Loucy (cell line): Measurements from ENCODE around the gene DLK1.

Experiments used
- H2AFZ ChIP-seq: fragments of 200-600 bp; sonication (generic); 2 replicates; pipeline ENCODE4 v1.6.0; 2016; ENCODE audit warnings: antibody characterized with exemption, mild to moderate bottlenecking, low read length, moderate library complexity
- H3F3A ChIP-seq: fragments of 200-600 bp; 2 replicates; pipeline ENCODE4 v1.6.0; 2016; ENCODE audit warnings: antibody characterized with exemption, low read depth, mild to moderate bottlenecking
- H3K27me3 ChIP-seq: fragments of 200-600 bp; sonication (generic); 2 replicates; pipeline ENCODE4 v1.6.1; 2014; ENCODE audit warnings: low read length, mild to moderate bottlenecking; ENCODE audit not compliant: insufficient read depth, poor library complexity, severe bottlenecking
- H3K36me3 ChIP-seq: fragments of 200-600 bp; sonication (generic); 2 replicates; pipeline ENCODE4 v1.6.1; 2016; ENCODE audit warnings: low read length; ENCODE audit not compliant: insufficient read depth
- H3K4me1 ChIP-seq: fragments of 200-600 bp; sonication (generic); 2 replicates; pipeline ENCODE4 v1.5.1; 2014; ENCODE audit warnings: low read length, mild to moderate bottlenecking; ENCODE audit not compliant: insufficient read depth, poor library complexity, severe bottlenecking
- H3K4me2 ChIP-seq: fragments of 200-600 bp; sonication (generic); 2 replicates; pipeline ENCODE4 v1.6.0; 2014; ENCODE audit warnings: antibody characterized with exemption, low read length, low read depth, mild to moderate bottlenecking; ENCODE audit not compliant: poor library complexity, severe bottlenecking
- H3K4me3 ChIP-seq: fragments of 200-600 bp; sonication (generic); 2 replicates; pipeline ENCODE4 v1.5.1; 2014; ENCODE audit warnings: low read length, mild to moderate bottlenecking, mixed read lengths; ENCODE audit not compliant: poor library complexity, severe bottlenecking
- H3K79me2 ChIP-seq: fragments of 200-600 bp; sonication (generic); 2 replicates; pipeline ENCODE4 v1.6.1; 2014; ENCODE audit warnings: low read length; ENCODE audit not compliant: insufficient read depth
- H3K9ac ChIP-seq: fragments of 200-600 bp; sonication (generic); 2 replicates; pipeline ENCODE4 v1.6.0; 2014; ENCODE audit warnings: mild to moderate bottlenecking, low read depth, low read length, moderate library complexity; ENCODE audit not compliant: poor library complexity, severe bottlenecking
- H3K9me2 ChIP-seq: fragments of 200-600 bp; sonication (generic); replicated peaks from 2 replicates; pipeline ENCODE4 v1.6.1; 2016; ENCODE audit warnings: low read depth, low read length, mixed read lengths
- H3K9me3 ChIP-seq: fragments of 200-600 bp; sonication (generic); 2 replicates; pipeline ENCODE4 v1.6.1; 2014; ENCODE audit warnings: mild to moderate bottlenecking, antibody characterized with exemption, low read length, low read depth; ENCODE audit not compliant: insufficient read depth
- H4K20me1 ChIP-seq: fragments of 200-600 bp; sonication (generic); 2 replicates; pipeline ENCODE4 v1.6.0; 2014; ENCODE audit warnings: antibody characterized with exemption, low read length, mild to moderate bottlenecking; ENCODE audit not compliant: insufficient read depth, poor library complexity, severe bottlenecking
- CTCF ChIP-seq: fragments of 200-600 bp; sonication (generic); conservative IDR thresholded peaks from 2 replicates; pipeline ENCODE4 v1.5.1; 2014; ENCODE audit warnings: mild to moderate bottlenecking, antibody characterized with exemption, low read length
- EZH2phosphoT487 ChIP-seq: fragments of 200-600 bp; IDR thresholded peaks from 2 replicates; pipeline ENCODE4 v1.6.1; 2018; ENCODE audit warnings: antibody characterized with exemption, mild to moderate bottlenecking, moderate library complexity, borderline replicate concordance

DLK1 gene

GRCh38 chr14:100773331-100774163 lies 46.9 kb downstream of the DLK1 start:
- Histone ChIP-seq H3K9me2 (no peaks in the 10 kb centered on the region), H3K9ac (no peak overlapping the region), H3K4me2 (no peak overlapping the region), H3K27me3 (no peaks in the 10 kb centered on the region), H4K20me1 (no peaks in the 10 kb centered on the region), H2AFZ (no peak overlapping the region), H3K4me3 (no peak overlapping the region), H3K79me2 (no peaks in the 10 kb centered on the region), H3F3A (no peaks in the 10 kb centered on the region), H3K4me1 (peaks cover 11% of the 10 kb centered on the region), H3K36me3 (no peaks in the 10 kb centered on the region), H3K9me3 (no peaks in the 10 kb centered on the region)
- TF ChIP-seq EZH2phosphoT487 (no peak), CTCF (no peak)

DNA sequence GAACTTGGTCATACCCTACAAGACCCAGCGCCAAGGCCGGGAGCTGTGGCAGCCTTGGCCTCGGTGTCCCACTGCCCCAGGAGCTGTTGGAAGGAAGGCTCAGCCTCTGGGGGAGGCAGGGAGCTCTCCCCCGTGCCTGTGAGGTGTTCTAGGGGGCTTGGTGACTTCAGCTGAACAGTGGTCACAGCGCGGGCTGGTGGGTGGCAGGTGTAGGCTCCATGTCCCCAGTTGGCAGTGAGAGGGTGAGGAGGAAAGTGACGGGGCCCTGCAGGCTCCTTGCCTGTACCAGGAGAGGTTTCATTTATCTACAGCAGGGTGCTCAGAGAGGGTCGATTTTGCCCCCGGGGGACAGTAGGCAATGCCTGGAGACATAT lies 47.5 kb downstream of the DLK1 start:
- H3F3A ChIP-seq, result no peaks in the 10 kb centered on the region
- H3K4me3 ChIP-seq, result no peak overlapping the region
- no peaks in the 10 kb centered on the region for H3K36me3 ChIP-seq
- H3K27me3 ChIP-seq, result no peaks in the 10 kb centered on the region
- H3K4me2 ChIP-seq, result no peak overlapping the region
- H4K20me1 ChIP-seq, result no peaks in the 10 kb centered on the region
- no peak overlapping the region for H2AFZ ChIP-seq
- no peak overlapping the region for H3K9ac ChIP-seq
- no peak for TF ChIP-seq CTCF
- no peak for TF ChIP-seq EZH2phosphoT487
- peaks cover 11% of the 10 kb centered on the region for H3K4me1 ChIP-seq
- no peaks in the 10 kb centered on the region for H3K9me3 ChIP-seq
- H3K79me2 ChIP-seq, result no peaks in the 10 kb centered on the region
- H3K9me2 ChIP-seq, result no peaks in the 10 kb centered on the region

GRCh38 chr14:100775351-100775830 lies 48.7 kb downstream of the DLK1 start:
- H3K9ac ChIP-seq, result no peak overlapping the region
- H3K36me3 ChIP-seq, result no peaks in the 10 kb centered on the region
- peaks cover 8% of the 10 kb centered on the region for H3K4me1 ChIP-seq
- TF ChIP-seq EZH2phosphoT487, result no peak
- no peak for TF ChIP-seq CTCF
- no peak overlapping the region for H3K4me3 ChIP-seq
- no peaks in the 10 kb centered on the region for H4K20me1 ChIP-seq
- no peaks in the 10 kb centered on the region for H3K27me3 ChIP-seq
- H3K4me2 ChIP-seq, result no peak overlapping the region
- no peak overlapping the region for H2AFZ ChIP-seq
- no peaks in the 10 kb centered on the region for H3K79me2 ChIP-seq
- H3K9me3 ChIP-seq, result no peaks in the 10 kb centered on the region
- H3F3A ChIP-seq, result no peaks in the 10 kb centered on the region
- H3K9me2 ChIP-seq, result no peaks in the 10 kb centered on the region
